Stimulated activated naive CD4-positive, alpha-beta T cell treated with Interleukin-2 at 50 U/mL for 16 hours (primary cell): ENCODE data around the gene PCNX1.
"Not testable (repeated sequence)": the region's sequence is repeated elsewhere in the genome, so short reads cannot be mapped to it uniquely, and the experiment has no call there.

Experiments used
- DNase-seq: peaks from one replicate; lab custom pipeline; 2025; lab: John Stamatoyannopoulos, UW

PCNX1 gene

GRCh38 chr14:70964492-70964891, 57.2 kb downstream of the PCNX1 start:
- no peak for DNase-seq

DNA sequence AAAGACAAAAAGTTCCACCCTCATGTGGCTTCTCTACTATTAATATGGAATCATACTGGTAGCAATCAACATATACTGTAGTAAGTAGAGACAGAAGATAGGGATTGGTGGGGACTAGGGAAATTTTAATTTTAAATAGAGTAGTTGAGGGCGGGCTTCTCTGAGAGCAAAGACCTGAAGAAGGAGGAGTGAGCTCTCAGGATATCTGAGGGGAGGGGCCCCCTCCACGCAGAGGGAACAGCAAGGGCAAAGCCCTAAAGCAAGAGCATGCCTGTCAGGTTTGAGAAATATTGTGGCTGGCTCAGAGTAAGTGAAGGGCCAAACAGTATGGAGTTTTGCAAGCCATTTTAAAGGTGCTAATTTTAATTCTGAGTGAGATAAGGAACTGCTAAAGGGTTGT, 64.3 kb downstream of the PCNX1 start:
- DNase-seq = no peak

- peak; percentile 74 for DNase-seq
Observed at GRCh38 chr14:70972107-70972976, 65.1 kb downstream of the PCNX1 start.

DNA sequence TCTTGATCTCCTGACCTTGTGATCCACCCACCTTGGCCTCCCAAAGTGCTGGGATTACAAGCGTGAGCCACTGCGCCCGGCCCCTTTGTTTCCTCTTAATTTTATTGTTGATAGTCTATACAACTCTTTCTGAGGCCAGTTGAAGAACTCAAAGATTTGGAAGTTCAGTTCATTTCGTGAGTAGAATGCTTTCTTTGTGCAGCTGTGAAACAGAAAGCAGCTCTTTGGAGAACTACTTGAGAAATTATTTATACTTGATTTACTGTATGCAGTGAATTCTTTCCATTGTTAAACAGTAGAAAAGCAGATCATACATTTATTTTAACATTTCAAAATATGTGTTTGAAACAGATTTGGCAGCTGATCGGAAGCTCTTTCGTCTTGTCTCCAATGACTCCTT, 69.3 kb downstream of the PCNX1 start:
- DNase-seq = no peak

- DNase-seq = no peak
Observed at GRCh38 chr14:70981000-70981952, 74.0 kb downstream of the PCNX1 start.

DNA sequence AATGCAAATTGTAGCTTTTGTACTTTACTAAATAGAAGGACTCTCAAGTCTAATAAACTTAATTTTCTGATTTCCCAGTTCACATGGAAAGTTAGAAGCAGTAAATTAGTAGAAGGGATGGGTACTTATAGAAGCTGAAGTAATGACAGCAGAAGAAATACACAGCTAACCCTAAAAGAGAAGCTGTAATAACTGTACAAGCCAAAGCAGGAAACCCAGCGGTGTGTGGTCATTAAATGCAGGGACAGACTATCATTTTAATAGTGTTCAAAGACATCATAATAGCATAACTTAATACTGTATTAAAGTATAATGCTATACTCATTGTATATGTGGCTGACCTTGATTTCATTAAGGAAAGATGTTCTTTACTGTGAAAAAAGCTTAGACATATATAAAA, 74.9 kb downstream of the PCNX1 start:
- no peak for DNase-seq

DNA sequence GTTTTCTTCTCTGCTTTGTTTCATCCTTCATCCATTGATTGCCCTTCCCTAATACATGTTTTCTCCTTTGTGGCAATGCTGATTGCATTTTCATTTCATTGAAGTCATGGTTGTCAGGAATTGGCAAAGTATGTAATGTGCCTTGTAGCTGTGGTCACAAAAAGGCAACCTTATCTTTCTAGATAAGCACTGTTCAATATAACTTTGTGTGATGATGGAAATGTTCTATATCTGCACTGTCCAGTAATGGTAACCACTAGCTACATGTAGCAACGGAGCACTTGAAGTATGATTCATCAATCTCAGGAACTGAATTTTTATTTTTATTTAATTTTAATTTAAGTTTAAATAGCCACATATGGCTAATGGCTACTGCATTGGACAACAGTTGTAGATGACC, 79.8 kb downstream of the PCNX1 start:
- DNase-seq = no peak

DNA sequence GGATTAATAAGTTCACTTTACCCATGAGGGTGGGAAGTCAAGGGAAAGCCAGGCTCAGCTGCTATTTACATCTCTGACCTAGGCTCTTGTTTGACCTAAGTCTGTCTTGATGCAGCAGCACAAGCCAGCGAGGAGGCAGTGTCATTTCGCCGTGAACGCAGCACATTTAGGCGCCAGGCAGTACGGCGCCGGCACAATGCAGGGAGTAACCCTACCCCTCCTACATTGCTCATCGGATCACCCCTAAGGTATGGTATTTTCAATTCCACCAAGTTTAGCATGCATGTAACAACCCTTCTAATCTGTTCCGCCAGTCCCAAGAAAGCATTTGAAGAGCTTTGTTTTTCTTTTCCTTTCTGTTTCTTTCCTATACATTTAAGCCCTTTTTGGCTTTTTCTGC, 81.2 kb downstream of the PCNX1 start:
- DNase-seq = peak; percentile 5

DNA sequence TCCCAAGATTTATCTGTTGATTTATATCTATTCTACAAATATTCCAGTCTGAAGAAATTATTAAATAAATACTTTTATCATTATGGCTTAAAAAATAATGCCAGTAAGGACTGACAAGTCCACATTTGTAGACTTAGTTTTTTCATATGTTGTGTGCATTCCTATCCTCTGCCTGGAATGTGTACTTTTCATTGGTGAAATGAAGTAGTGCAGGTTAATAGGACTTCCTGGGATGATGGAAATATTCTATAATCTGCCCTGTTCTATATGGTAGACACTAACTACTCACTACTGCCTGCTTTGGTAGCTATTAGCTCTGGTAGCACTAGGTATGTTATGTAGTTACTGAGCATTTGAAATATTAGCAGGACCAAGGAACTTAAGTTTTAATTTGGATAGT, 86.7 kb downstream of the PCNX1 start:
- no peak for DNase-seq

GRCh38 chr14:70995211-70995610, 88.0 kb downstream of the PCNX1 start:
- DNase-seq = no peak

GRCh38 chr14:70995671-70996070, 88.4 kb downstream of the PCNX1 start:
- no peak for DNase-seq

DNA sequence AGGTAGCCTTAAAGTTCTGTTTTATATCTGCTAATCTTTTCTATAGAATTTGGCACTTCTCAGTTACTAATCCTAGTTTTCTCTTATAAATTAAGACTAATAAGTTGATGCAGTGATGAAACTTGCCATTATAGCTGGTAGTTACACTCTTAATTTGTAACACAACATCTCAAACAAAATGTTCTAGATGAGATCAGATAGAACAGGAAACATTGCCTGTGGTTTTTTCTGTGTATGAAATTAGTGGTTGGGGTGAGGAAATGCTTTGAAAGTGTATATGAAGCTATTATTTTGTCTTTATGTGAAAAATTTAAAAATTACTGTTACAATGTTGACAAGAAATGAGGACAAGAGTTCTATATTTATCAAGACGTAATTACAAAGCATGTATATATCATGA, 91.9 kb downstream of the PCNX1 start:
- DNase-seq = no peak

GRCh38 chr14:71000091-71000490, 92.8 kb downstream of the PCNX1 start:
- DNase-seq = no peak

DNA sequence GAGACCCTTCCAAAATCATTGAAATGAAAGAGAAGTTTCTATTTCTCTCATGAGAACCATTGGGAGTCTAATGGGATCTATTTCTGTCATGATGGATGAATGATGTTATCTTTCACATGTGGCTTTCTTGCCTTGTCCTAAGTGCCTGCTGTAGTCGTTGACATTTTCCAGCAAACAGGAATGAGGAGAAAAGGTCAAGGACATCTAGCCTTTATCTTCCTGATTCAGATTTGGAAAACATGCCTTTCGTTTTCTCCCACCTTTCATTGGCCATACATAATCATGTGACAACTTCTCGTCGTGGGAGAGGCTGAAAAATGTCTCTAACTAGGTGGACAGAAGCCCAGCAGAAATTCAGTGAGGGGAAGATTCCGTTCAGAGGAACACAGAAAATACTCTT, 94.5 kb downstream of the PCNX1 start:
- no peak for DNase-seq

DNA sequence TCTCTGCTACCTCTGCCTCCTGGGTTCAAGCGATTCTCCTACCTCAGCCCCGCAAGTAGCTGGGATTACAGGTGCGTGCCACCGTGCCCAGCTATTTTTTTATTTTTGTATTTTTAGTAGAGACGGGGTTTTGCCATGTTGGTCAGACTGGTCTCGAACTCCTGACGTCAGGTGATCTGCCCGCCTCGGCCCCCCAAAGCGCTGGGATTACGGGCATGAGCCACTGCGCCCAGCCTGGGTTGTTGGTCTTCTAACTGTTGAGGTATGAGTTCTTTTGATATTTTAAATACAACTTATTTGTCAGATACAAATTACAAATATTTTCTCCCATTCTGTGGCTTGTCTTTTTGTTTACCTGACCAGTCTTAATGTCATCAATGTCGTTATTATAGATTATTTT, 95.9 kb downstream of the PCNX1 start:
- no peak for DNase-seq

GRCh38 chr14:71004481-71004880, 97.2 kb downstream of the PCNX1 start:
- no peak for DNase-seq

DNA sequence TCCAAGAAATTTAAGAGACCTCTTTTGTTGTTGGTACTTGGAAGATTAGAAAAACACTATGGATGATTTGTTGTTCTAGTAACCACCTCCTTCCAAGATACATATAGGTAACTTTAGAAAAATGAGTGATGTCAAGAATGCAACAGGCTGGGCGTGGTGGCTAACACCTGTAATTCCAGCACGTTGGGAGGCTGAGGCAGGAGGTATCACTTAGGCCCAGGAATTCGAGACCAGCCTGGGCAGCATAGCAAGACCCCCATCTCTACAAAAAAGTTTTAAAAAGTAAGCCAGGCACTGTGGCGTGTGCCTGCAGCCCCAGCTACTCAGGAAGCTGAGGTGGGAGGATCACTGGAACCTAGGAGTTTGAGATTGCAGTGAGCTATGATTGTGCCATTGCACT, 97.8 kb downstream of the PCNX1 start:
- no peak for DNase-seq

GRCh38 chr14:71006200-71006563, 98.9 kb downstream of the PCNX1 start:
- DNase-seq = no peak

DNA sequence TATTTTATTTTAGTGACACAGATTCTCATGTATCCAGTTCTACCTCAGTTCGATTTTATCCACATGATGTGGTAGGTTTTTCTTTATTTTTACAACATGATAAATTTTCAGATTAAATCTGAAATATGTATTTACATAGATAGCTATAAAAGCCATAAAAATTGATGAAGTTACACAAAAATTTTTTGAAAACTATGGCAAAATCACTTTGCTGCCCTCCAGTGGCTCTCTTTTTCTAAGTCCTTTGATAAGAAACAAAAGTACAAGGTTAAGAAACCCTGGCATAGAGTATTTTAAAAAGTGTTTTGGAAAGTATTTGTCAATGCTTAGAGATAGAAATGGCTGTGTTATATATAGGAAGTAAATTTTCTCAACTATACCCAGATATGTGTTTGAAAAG, 104.2 kb downstream of the PCNX1 start:
- DNase-seq = no peak

DNA sequence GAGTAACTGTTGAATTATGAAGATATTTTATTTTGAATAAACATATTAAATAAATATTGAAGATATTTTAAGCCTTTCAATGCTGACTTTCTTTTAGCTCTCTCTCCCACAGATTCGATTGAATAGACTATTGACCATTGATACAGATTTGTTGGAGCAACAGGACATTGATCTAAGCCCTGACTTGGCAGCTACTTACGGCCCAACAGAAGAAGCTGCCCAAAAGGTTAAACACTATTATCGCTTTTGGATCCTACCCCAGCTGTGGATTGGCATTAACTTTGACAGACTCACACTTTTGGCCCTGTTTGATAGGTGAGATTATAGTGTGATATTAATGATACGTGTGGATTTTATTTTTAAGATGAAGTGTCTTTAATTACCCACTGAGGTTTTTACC, 105.6 kb downstream of the PCNX1 start:
- DNase-seq = no peak

GRCh38 chr14:71013551-71014192, 106.4 kb downstream of the PCNX1 start:
- DNase-seq = no peak

GRCh38 chr14:71019917-71020316, 112.7 kb downstream of the PCNX1 start:
- DNase-seq = not testable (repeated sequence)
